ENCODE results near the gene AHRR.
"Not testable (repeated sequence)": the region's sequence is repeated elsewhere in the genome, so short reads cannot be mapped to it uniquely, and the experiment has no call there.

AHRR gene

GRCh38 chr5:478369-478981 lies 157.0 kb downstream of the AHRR start:
- peak in 1 of 2 donors; percentile 1 for ATAC-seq (replicated peaks)
- H3K4me3 Mint-ChIP-seq = peak overlapping the region; percentile 55 to 60
- H3K4me1 Mint-ChIP-seq = peaks cover 26 to 61% of the 10 kb centered on the region in 2 donors
- peaks cover 28 to 85% of the 10 kb centered on the region in 2 donors for H3K27me3 Mint-ChIP-seq
- H3K9me3 Mint-ChIP-seq = no peaks in the 10 kb centered on the region
- DNase-seq = no peak
- H3K27ac Mint-ChIP-seq = peak overlapping the region; percentile 93
- peaks cover 57 to 61% of the 10 kb centered on the region in 2 donors for H3K36me3 Mint-ChIP-seq

- Mint-ChIP-seq H3K27ac (peak overlapping the region; percentile 82), H3K4me1 (peaks cover 24 to 56% of the 10 kb centered on the region in 2 donors), H3K36me3 (peaks cover 53 to 57% of the 10 kb centered on the region in 2 donors), H3K9me3 (no peaks in the 10 kb centered on the region), H3K4me3 (peak overlapping the region; percentile 55 to 56), H3K27me3 (peaks cover 28 to 81% of the 10 kb centered on the region in 2 donors)
- ATAC-seq (replicated peaks) (peak; percentile 3 to 12), DNase-seq (no peak)
Observed at GRCh38 chr5:478982-479535, 157.5 kb downstream of the AHRR start.

DNA sequence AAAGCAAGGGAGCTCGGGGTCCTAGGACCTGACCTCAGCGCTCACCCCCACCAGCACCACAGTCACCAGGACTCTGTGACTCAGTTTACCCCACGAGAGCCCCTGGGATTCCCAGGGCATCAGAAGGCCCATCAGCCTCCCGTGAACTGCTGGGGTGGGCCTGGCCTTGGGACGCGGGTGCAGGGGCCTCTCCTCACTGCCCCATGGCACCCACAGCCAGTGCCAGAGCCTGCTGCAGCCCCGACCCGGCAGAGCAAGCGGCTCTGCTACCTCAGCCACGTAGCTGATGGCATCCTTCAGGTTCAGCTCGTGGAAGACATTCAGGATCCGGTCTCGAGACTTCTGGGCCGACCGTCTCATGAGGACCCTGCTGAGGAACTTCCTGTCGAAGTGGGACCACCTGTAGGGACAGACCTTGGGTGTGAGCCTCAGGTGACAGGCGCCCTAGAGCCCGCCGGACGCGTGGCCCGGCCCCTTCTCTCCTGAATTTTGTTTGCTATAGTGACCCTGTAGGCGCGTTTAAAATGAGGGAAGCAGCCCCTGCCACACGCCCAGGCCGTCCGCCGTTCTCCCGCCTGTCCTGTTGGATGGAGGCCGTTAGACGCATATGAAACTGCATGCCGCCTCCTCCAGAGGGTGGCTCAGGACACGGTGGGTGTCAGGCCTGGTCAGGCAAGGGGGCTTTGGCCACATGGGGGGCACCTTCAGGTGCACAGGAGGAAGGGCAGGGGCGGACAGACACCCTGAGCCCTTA lies 158.2 kb downstream of the AHRR start:
- Mint-ChIP-seq H3K4me1 (peaks cover 24 to 52% of the 10 kb centered on the region in 2 donors), H3K27ac (peak overlapping the region; percentile 86), H3K9me3 (no peaks in the 10 kb centered on the region), H3K4me3 (peak overlapping the region; percentile 25 to 56), H3K36me3 (peaks cover 52 to 54% of the 10 kb centered on the region in 2 donors), H3K27me3 (peaks cover 29 to 84% of the 10 kb centered on the region in 2 donors)
- ATAC-seq (replicated peaks) = peak in 1 of 2 donors; percentile 0
- no peak for DNase-seq

GRCh38 chr5:481347-481746 lies 159.8 kb downstream of the AHRR start:
- peaks cover 24 to 47% of the 10 kb centered on the region in 2 donors for H3K4me1 Mint-ChIP-seq
- H3K4me3 Mint-ChIP-seq = peak overlapping the region; percentile 29 to 38
- peaks cover 0 to 1% of the 10 kb centered on the region in 2 donors for H3K9me3 Mint-ChIP-seq
- no peak for ATAC-seq (replicated peaks)
- H3K27me3 Mint-ChIP-seq = peaks cover 33 to 84% of the 10 kb centered on the region in 2 donors
- H3K36me3 Mint-ChIP-seq = peaks cover 39 to 41% of the 10 kb centered on the region in 2 donors
- H3K27ac Mint-ChIP-seq = peak overlapping the region; percentile 87
- no peak for DNase-seq

DNA sequence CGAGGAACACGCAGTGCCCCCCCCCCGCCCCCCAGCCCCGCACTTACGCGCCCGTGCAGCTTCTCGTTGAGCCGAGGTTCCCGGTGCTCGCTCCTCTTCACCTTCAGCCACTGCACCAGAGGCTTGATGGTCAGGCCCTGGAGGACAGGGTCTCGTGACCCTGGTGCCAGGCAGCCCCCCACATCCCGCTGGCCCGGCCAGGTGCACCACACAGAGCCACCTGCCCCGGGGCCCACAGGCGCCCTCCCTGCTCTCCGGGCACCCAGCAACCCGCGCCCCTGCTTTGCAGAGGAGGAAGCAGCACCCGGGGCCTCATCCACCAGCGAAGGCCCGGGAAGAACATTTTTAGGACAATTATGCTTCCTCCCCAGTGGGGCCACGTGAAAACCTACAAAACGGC lies 160.5 kb downstream of the AHRR start:
- H3K27ac Mint-ChIP-seq = peak overlapping the region; percentile 69
- peak overlapping the region in 1 of 2 donors; percentile 11 for H3K4me3 Mint-ChIP-seq
- H3K27me3 Mint-ChIP-seq = peaks cover 32 to 80% of the 10 kb centered on the region in 2 donors
- peaks cover 21 to 43% of the 10 kb centered on the region in 2 donors for H3K4me1 Mint-ChIP-seq
- DNase-seq = no peak
- peaks cover 34% of the 10 kb centered on the region in 2 donors for H3K36me3 Mint-ChIP-seq
- no peak for ATAC-seq (replicated peaks)
- H3K9me3 Mint-ChIP-seq = peaks cover 0 to 3% of the 10 kb centered on the region in 2 donors

GRCh38 chr5:482506-482905 lies 161.0 kb downstream of the AHRR start:
- no peak for DNase-seq
- no peak for ATAC-seq (replicated peaks)
- Mint-ChIP-seq H3K27ac (peak overlapping the region; percentile 69), H3K4me1 (peaks cover 16 to 38% of the 10 kb centered on the region in 2 donors), H3K9me3 (peaks cover 0 to 3% of the 10 kb centered on the region in 2 donors), H3K27me3 (peaks cover 28 to 76% of the 10 kb centered on the region in 2 donors), H3K36me3 (peaks cover 29% of the 10 kb centered on the region in 2 donors), H3K4me3 (peak overlapping the region; percentile 11 to 17)

- Mint-ChIP-seq H3K4me1 (peaks cover 12 to 33% of the 10 kb centered on the region in 2 donors), H3K4me3 (no peak overlapping the region), H3K36me3 (peaks cover 24% of the 10 kb centered on the region in 2 donors), H3K27me3 (peaks cover 29 to 76% of the 10 kb centered on the region in 2 donors), H3K9me3 (peaks cover 0 to 3% of the 10 kb centered on the region in 2 donors), H3K27ac (peak overlapping the region; percentile 31)
- DNase-seq (no peak), ATAC-seq (replicated peaks) (no peak)
Observed at GRCh38 chr5:483011-483410, 161.5 kb downstream of the AHRR start.

GRCh38 chr5:483434-484140 lies 162.1 kb downstream of the AHRR start:
- Mint-ChIP-seq H3K9me3 (peaks cover 0 to 3% of the 10 kb centered on the region in 2 donors), H3K36me3 (peaks cover 20 to 22% of the 10 kb centered on the region in 2 donors), H3K27me3 (peaks cover 30 to 76% of the 10 kb centered on the region in 2 donors), H3K4me1 (peaks cover 12 to 30% of the 10 kb centered on the region in 2 donors), H3K4me3 (no peak overlapping the region), H3K27ac (no peak overlapping the region)
- ATAC-seq (replicated peaks) = peak in 1 of 2 donors; percentile 18
- DNase-seq = no peak

GRCh38 chr5:484556-484955 lies 163.0 kb downstream of the AHRR start:
- peaks cover 12 to 15% of the 10 kb centered on the region in 2 donors for H3K36me3 Mint-ChIP-seq
- DNase-seq (no peak), ATAC-seq (replicated peaks) (no peak)
- H3K4me3 Mint-ChIP-seq = no peak overlapping the region
- H3K9me3 Mint-ChIP-seq = peaks cover 0 to 3% of the 10 kb centered on the region in 2 donors
- H3K27ac Mint-ChIP-seq = no peak overlapping the region
- H3K27me3 Mint-ChIP-seq = peaks cover 27 to 77% of the 10 kb centered on the region in 2 donors
- H3K4me1 Mint-ChIP-seq = peaks cover 10 to 25% of the 10 kb centered on the region in 2 donors

GRCh38 chr5:485113-485945 lies 163.8 kb downstream of the AHRR start:
- Mint-ChIP-seq H3K27ac (no peak overlapping the region), H3K27me3 (peaks cover 30 to 80% of the 10 kb centered on the region in 2 donors), H3K4me3 (no peak overlapping the region), H3K9me3 (peaks cover 0 to 3% of the 10 kb centered on the region in 2 donors), H3K36me3 (peaks cover 4 to 8% of the 10 kb centered on the region in 2 donors), H3K4me1 (peaks cover 7 to 19% of the 10 kb centered on the region in 2 donors)
- ATAC-seq (replicated peaks) (peak in 1 of 2 donors; percentile 14), DNase-seq (no peak)

DNA sequence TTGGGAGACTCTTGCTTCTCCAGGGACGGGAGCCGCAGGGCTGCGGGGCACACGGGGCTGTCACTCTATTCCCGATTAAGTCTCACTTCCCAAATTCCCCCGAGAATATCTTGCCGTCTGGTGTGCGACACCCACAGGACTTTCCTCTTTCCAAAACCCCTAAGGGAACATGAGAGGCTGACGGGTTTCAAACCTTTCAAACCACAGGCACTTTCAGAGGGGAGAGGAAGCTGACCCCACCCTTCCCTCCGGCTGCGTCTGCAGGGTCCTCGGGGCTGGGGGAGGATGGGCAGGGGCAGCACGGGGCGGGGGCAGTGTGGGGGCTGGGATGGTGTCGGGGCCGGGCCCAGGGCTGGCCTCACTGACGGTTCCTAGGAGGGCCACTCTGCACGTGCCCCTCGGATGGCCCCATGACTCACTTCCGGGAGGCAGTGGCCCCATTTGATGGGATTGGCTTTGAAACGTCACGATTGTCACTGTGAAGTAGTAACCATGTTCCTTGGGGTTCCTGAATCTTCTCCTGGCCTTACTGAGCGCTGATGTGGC lies 164.5 kb downstream of the AHRR start:
- H3K36me3 Mint-ChIP-seq = peaks cover 3 to 8% of the 10 kb centered on the region in 2 donors
- no peak for DNase-seq

GRCh38 chr5:486597-486996 lies 165.1 kb downstream of the AHRR start:
- Mint-ChIP-seq H3K4me1 (peaks cover 7 to 14% of the 10 kb centered on the region in 2 donors), H3K27ac (peak overlapping the region; percentile 75), H3K27me3 (peaks cover 24 to 85% of the 10 kb centered on the region in 2 donors)
- DNase-seq; ATAC-seq (replicated peaks); H3K36me3 Mint-ChIP-seq; H3K9me3 Mint-ChIP-seq; H3K4me3 Mint-ChIP-seq: not testable (repeated sequence)

More for the DNA sequence above, 164.5 kb downstream of the AHRR start:
- no peak for ATAC-seq (replicated peaks)
- Mint-ChIP-seq H3K4me3 (no peak overlapping the region), H3K27ac (peak overlapping the region; percentile 75), H3K4me1 (peaks cover 7 to 19% of the 10 kb centered on the region in 2 donors), H3K27me3 (peaks cover 28 to 85% of the 10 kb centered on the region in 2 donors), H3K9me3 (peaks cover 0 to 3% of the 10 kb centered on the region in 2 donors)

Data from stimulated activated naive B cell treated with anti-CD40 and anti-IgM and Interleukin-4, amounts not matched to agents 10 μg/mL and 1 μg/mL and 100 μg/mL, for 72 hours (primary cell).